Measurements from ENCODE around the gene SERPINB13. TPM values are rescaled to one million over a fixed set of nuclear protein-coding genes. Genes with fewer than 3 reads are reported as not detected.

The SERPINB13 gene
- polyA plus RNA-seq, 1 donor (not counting 4 experiments of a cell fraction or from before 2014, with no cell fraction given) = 44.6 TPM

DNA sequence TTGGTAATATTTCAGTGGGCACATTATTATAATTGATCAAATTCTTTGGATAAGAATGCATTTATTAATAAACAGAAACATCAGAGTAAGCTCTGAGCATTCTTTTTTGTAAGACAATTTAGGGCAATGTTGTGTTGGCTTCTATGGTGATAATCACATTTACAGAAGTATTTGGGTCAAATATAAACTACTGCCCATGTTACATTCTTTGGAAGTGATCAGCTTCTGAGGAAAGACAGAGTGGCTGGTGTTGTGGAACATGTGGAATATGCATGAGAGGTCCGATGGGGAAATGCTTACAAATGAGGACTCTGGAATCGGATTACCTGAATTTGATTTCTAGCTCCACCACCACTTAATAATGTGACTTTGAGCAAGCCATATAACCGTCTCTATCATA is 19.4 kb downstream of the SERPINB13 start:
- Histone ChIP-seq H3K36me3 (ENCODE audit: control insufficient read depth in 2 of 2, extremely low read depth in 1 of 2, insufficient read depth in 2 of 2, low read length in 2 of 2) (no peaks in the 10 kb centered on the region), H3K9ac (ENCODE audit: control insufficient read depth, extremely low read depth, insufficient read depth, low read length) (no peak overlapping the region), H3K79me2 (ENCODE audit: control insufficient read depth, insufficient read depth, low read length) (no peaks in the 10 kb centered on the region), H2AFZ (ENCODE audit: control insufficient read depth, low read length) (no peak overlapping the region), H3K27ac (ENCODE audit: control insufficient read depth, insufficient read depth, low read length) (no peak overlapping the region), H3K27me3 (ENCODE audit: control insufficient read depth, extremely low read depth, insufficient read depth, low read length) (no peaks in the 10 kb centered on the region), H3K4me3 (ENCODE audit: control insufficient read depth in 2 of 3, extremely low read depth in 1 of 3, insufficient read depth in 2 of 3, low read depth in 1 of 3, low read length in 3 of 3) (no peak overlapping the region), H4K20me1 (ENCODE audit: control insufficient read depth, extremely low read depth, insufficient read depth, low read length) (no peaks in the 10 kb centered on the region), H3K4me1 (ENCODE audit: control insufficient read depth, extremely low read depth, insufficient read depth, low read length) (peaks cover 27% of the 10 kb centered on the region), H3K9me3 (ENCODE audit: control insufficient read depth, low read depth, low read length) (no peaks in the 10 kb centered on the region), H3K9me1 (ENCODE audit: control insufficient read depth, extremely low read depth, insufficient read depth, low read length) (no peaks in the 10 kb centered on the region), H3K4me2 (ENCODE audit: control insufficient read depth, extremely low read depth, insufficient read depth, low read depth, low read length) (no peak overlapping the region)
- no peak for DNase-seq (ENCODE audit: low read depth, low spot score)
- FAIRE-seq = peak; percentile 57
- TF ChIP-seq, protein P1, sequence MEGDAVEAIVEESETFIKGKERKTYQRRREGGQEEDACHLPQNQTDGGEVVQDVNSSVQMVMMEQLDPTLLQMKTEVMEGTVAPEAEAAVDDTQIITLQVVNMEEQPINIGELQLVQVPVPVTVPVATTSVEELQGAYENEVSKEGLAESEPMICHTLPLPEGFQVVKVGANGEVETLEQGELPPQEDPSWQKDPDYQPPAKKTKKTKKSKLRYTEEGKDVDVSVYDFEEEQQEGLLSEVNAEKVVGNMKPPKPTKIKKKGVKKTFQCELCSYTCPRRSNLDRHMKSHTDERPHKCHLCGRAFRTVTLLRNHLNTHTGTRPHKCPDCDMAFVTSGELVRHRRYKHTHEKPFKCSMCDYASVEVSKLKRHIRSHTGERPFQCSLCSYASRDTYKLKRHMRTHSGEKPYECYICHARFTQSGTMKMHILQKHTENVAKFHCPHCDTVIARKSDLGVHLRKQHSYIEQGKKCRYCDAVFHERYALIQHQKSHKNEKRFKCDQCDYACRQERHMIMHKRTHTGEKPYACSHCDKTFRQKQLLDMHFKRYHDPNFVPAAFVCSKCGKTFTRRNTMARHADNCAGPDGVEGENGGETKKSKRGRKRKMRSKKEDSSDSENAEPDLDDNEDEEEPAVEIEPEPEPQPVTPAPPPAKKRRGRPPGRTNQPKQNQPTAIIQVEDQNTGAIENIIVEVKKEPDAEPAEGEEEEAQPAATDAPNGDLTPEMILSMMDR (optimal IDR thresholded peaks at IDR 0.05 in 1 of 3, IDR thresholded peaks at IDR 0.05 in 1 of 3, conservative IDR thresholded peaks at IDR 0.05 in 1 of 3; ENCODE audit: extremely low read depth in 1 of 3, insufficient read depth in 2 of 3, low read length in 3 of 3) = no peak
- no peak for TF ChIP-seq EZH2 (IDR thresholded peaks at IDR 0.05; ENCODE audit: low read length)
- dilution Hi-C loops (cut with MboI; ENCODE audit: extremely low pct_ligation_motif_present, low sequenced_read_pairs) = no loop called here

DNA sequence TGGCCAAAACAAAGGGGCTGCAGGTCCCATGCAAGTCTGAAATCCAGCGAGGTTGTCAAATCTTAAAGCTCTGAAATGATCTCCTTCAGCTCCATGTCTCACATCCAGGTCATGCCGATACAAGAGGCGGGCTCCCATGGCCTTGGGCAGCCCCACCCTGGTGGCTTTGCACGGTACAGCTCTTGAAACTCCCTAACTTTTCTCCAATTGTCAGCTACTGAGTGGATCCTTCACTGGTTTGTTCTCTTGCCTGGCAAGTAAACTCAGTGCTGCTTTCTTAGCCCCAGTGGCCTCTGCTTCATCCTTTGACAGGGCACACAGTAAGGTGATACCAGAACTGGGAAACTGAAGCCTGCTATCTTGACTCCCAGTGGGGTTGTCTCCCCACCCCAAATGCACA is 26.3 kb downstream of the SERPINB13 start:
- Histone ChIP-seq H3K79me2 (ENCODE audit: control insufficient read depth, insufficient read depth, low read length) (no peaks in the 10 kb centered on the region), H3K4me3 (ENCODE audit: control insufficient read depth in 2 of 3, extremely low read depth in 1 of 3, insufficient read depth in 2 of 3, low read depth in 1 of 3, low read length in 3 of 3) (no peak overlapping the region), H3K9me3 (ENCODE audit: control insufficient read depth, low read depth, low read length) (no peaks in the 10 kb centered on the region), H3K9ac (ENCODE audit: control insufficient read depth, extremely low read depth, insufficient read depth, low read length) (no peak overlapping the region), H3K4me1 (ENCODE audit: control insufficient read depth, extremely low read depth, insufficient read depth, low read length) (no peaks in the 10 kb centered on the region), H2AFZ (ENCODE audit: control insufficient read depth, low read length) (no peak overlapping the region), H3K9me1 (ENCODE audit: control insufficient read depth, extremely low read depth, insufficient read depth, low read length) (no peaks in the 10 kb centered on the region), H3K27me3 (ENCODE audit: control insufficient read depth, extremely low read depth, insufficient read depth, low read length) (no peaks in the 10 kb centered on the region), H3K4me2 (ENCODE audit: control insufficient read depth, extremely low read depth, insufficient read depth, low read depth, low read length) (no peak overlapping the region), H3K27ac (ENCODE audit: control insufficient read depth, insufficient read depth, low read length) (no peak overlapping the region), H4K20me1 (ENCODE audit: control insufficient read depth, extremely low read depth, insufficient read depth, low read length) (no peaks in the 10 kb centered on the region), H3K36me3 (ENCODE audit: control insufficient read depth in 2 of 2, extremely low read depth in 1 of 2, insufficient read depth in 2 of 2, low read length in 2 of 2) (no peaks in the 10 kb centered on the region)
- DNase-seq (ENCODE audit: low read depth, low spot score) = no peak
- no peak for FAIRE-seq
- TF ChIP-seq, protein P1 (optimal IDR thresholded peaks at IDR 0.05 in 1 of 3, IDR thresholded peaks at IDR 0.05 in 1 of 3, conservative IDR thresholded peaks at IDR 0.05 in 1 of 3; ENCODE audit: extremely low read depth in 1 of 3, insufficient read depth in 2 of 3, low read length in 3 of 3) = no peak
- TF ChIP-seq EZH2 (IDR thresholded peaks at IDR 0.05; ENCODE audit: low read length) = no peak
- dilution Hi-C loops (cut with MboI; ENCODE audit: extremely low pct_ligation_motif_present, low sequenced_read_pairs) = no loop called here

All from keratinocyte (primary cell).